IPS DF 19.7 (cell line): ENCODE results near the gene GPD2.
"Not testable (repeated sequence)": the region's sequence is repeated elsewhere in the genome, so short reads cannot be mapped to it uniquely, and the experiment has no call there.

ENCODE experiments used
- DNase-seq: peaks from one replicate; pipeline ENCODE4 v3.0.0-alpha.2; 2013; ENCODE audit warnings: low read depth, low spot score

Gene GPD2

DNA sequence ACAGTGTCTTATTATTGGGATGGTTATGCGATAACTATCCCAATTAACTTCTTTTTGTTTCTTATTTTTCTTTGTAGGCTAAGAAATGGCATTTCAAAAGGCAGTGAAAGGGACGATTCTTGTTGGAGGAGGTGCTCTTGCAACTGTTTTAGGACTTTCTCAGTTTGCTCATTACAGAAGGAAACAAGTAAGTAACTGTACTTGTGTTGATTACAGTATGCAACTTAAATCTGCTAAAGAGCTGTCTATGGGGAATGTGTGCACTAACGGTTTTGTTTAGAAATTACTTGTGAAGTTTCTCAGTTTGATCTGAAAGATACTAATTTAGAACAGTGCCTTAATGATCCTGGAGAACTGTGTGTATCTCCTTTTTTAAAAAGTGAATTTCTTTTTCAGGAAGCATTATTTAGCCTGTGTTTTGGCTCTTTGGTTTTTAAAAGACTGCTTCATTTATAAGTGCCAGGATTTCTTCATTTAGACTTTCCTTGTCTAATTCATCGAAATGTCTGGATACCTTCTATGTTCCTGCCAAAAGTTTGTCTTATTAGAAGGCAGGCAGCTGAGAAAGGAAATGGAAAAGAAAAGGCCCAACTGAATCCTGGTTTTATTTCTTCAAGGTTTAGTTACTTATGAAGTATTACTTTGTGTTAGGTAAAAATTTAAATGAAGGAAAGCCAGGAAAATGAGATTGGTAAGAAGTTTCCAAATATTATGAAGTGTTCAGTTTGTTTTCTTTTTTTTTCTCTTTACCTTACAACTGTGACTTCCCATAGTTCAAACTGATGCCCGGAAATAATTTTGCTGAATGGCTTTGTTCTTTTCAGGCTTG, 40.1 kb downstream of the GPD2 start:
- no peak for DNase-seq

DNA sequence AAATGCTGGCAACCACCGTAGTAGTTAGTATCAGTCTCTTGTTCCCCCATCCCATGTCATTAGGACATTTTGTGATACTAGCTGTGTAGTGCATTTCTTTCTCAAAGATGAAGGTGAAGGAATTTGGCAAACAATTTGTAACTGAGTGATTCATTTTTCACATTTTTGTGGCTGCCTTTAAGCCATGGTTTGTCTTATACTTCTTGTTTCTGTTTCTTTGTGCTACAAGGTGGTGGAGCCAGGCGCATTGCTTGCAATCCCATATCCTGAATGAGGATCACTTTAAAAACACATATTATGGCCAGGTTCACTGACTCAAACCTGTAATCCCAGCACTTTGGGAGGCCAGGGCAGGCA, 40.6 kb downstream of the GPD2 start:
- DNase-seq, result no peak

DNA sequence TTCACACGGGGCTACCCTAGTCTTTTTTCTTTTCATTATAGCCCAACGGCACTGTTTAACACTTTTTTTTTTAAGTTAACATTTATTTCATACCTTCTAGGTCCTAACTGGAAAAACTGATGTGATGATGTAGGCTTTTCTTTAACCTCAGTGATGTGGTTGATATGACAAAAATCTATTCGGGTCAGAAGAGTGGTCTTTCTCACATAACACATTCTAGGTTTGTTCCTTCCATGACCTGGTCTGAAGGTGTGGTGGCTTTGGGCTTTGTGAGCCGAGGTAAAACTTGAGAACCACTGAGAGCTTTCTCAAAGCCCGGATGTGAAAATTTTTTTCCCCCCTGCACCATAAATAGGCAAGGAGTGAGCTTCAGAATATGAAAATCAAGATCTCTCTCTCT, 44.2 kb downstream of the GPD2 start:
- no peak for DNase-seq

DNA sequence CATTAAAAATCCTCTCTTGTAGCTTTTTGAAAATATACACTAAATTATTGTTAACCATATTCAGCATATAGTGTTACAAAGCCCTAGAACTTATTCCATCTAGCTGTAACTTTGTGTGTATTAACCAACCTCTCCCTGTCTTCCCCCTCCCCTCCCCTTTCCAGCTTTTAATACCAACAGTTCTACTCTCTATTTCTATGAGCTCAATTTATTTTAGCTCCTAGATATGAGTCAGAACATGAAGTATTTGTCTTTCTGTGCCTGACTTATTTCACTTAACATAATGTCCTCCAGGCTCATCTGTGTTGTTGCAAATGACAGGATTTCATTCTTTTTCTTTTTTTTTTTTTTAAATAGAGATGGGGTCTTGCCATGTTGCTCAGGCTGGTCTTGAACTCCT, 45.1 kb downstream of the GPD2 start:
- DNase-seq, result no peak

DNA sequence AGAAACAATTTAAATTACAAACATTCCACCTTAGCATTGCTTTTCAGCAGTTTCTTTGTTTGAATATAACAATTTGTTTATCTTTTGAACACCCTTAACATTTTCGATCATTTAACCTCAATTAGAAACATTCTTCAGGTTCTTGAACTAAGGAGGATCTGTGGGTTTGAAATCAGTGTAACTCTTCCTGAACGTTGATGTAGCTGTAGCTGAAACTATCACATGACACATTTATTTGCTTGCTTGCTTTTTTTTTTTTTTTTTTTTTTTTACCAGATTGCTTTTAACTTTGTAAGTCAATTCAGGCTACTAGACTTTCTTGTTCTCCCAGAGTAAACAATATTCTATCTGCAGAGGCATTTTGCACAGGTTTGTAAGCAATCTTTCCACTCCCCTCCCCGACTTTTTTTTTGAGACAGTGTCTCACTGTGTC, 47.6 kb downstream of the GPD2 start:
- no peak for DNase-seq

DNA sequence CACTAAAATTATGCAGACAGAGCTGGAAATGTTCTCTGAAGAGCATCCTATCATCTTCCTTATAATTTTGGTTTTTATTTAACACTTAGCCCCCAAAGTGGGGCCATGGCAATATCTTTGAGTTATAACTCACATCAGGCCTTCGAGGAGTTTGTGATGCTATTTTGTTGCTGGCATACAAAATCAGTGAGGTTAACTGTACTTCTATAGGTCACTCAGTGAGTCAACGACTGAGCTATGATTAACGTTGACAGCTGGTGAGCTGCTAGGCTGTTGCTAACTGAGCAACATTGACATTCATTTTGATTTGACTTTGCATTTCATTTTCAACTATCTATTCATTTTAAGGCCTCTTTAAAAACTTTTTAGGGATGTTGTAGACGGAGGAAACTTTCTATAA, 50.0 kb downstream of the GPD2 start:
- DNase-seq, result no peak

DNA sequence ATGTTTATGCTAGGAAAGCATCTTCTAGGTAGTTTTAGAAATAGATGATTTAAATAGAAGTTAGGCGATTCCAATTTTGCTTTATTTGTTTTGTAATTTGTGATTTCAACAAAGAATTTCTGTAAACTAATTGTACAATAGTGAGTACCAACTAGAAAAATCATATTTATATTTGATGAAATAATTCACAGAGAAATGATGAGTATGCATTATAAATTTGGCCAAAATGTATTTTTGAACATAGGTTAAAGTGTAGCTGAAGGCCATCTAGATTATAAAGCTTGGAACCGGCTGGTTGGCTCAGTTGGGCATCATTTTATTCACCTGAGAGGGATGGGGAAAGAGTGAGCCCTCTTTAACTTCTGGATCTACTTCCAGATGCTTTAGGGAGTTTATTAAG, 50.4 kb downstream of the GPD2 start:
- DNase-seq, result no peak

DNA sequence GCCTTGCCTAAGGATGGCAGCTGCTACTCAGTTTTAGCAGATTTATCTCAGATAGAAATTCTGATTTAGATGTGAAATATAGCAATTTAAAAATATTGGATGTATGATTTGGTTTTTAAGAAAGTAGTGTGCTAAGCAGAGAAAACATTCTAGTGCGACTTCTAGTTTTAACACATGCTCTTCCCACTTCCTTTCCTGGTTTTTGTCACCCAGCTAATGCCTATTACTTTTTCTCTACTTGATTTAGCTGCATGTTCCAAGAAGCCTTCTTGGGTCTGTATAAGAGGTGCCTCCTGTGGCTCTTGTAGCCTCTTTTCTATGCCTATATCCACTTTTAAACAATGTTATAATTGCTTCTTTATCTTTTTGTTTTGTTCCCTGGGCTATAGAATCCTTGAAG, 53.0 kb downstream of the GPD2 start:
- DNase-seq, result no peak

DNA sequence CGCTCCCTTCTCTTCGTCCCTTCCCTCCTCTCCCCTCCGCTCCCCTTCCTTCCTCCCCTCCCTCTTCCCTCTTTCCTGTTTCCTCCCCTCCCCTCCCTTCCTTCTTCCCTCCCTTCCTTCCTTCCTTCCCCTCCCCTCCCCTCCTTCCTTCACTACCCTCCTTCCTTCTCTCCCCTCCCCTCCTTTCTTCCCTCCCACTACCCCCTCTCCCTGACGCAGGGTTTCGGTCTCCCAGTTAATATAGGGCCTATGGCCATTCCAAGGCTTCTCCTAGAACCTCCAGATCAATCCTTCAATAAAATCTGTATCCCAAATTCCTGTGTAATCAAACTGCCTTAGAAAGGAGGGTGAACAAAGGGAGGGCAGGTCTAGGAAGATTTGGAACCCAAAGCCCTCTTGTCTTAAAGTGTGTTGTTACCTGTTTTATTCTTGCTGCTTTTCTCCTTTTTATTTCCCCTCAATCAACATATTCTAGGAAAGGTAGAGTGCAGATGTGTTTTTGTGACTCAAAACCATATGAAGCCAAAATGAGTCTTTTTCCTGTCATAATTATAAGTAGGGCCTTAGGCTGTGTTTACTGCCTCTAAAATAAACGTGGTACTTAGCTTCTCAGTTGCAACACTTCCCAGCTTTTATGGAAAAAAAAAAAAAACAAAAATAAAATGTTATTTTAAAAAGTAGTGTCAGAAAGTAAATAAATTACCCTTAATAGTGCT, 53.7 kb downstream of the GPD2 start:
- DNase-seq, result no peak

DNA sequence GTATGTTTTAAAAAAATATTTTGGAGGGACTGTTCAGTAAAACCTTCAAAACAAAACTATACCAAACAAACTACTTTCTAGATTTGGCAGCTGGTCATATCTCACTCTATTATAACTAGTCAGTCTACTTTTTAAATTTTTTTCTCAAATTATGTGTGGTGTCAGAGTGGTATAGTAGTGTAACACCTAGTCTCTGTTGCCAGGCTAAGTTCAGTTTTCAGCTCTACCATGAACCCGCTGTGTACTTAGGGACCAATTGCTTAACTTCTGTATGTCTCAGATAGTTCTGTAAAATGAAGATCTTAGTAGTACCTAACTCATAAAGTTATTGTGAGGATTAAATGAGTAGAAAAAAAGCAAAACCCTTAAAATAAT, 54.3 kb downstream of the GPD2 start:
- DNase-seq, result no peak

DNA sequence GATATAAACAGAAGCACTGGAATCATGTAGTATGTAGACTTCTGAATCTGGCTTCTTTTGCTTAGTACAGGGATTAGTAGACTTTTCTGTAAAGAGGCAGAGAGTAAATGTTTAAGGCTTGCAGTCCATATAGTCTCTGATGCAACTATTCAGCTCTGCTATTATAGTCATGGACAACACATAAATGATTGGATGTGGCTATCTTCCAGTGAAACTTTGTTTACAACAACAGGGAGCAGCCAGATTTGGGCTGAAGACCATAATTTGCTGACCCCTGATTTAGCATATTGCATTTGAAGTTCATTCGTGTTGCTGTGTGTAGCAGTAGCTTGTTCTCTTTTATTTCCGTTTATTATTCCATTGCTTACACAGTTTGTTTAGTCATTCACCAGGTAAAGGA, 55.0 kb downstream of the GPD2 start:
- DNase-seq, result no peak

DNA sequence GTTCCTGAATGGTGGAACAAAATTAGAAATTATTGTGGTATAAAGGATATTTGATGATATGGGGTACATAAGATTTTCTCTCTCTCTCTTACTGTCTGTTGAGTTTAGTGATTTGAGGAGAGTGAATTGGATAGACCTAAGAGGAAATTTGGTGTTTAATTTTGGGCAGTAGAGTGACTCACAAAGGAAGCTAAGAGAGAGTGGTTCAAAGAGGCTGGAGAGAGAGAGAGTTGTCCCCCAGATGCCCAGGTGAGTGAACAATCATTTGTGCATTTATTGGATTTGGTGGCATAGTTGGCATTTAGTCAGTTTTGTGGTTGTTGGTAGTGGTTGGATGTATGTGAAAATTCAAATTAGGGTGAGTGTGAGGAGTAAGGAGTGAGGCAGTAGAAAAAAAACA, 56.8 kb downstream of the GPD2 start:
- DNase-seq, result no peak

DNA sequence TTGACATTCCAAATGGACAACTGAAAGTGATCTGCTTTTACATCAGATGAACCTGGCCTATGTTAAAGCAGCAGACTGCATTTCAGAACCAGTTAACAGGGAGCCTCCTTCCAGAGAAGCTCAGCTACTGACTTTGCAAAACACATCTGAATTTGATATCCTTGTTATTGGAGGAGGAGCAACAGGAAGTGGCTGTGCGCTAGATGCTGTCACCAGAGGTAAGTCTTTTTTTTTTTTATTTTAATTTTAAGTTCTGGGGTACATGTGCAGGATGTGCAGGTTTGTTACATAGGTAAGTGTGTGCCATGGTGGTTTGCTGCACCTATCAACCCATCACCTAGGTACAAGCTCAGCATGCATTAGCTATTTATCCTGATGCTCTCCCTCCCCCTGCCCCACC, 59.8 kb downstream of the GPD2 start:
- DNase-seq, result not testable (repeated sequence)

DNA sequence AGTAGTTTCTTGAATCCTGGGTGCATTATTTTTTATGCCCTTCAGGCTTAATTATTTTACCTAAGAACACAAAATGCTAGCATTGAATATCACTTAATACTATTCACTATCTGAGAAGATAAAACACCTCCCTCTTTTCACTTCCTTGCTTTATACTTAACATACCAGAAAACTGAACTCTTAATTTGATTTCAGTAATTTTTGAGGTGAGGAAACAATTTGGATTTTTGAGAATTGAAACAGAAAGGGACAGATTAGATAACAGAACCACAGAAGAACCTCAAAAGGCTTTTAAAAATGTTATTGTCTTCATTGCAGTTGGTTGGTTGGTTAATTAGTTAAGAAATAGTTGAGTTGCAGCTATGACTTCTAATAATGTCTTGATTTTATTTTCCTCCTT, 69.5 kb downstream of the GPD2 start:
- DNase-seq, result no peak

DNA sequence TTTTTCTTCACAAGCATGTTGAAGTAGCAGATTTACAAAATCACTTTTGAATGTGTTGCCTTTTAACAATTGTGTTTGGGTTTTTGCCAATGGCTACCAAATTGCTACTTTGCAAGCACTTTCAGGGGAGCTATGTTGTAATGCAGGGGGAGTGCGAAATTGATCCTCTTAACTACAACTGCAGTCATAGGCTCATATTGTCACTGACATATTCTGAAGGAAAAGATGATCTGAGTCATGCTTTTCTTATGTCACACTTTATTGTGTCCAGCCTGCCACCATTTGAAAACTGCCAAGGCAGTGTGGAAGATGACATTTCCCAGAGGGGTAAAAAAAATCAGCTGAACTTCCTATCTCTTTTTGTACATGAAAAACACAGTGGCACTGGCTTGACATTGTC, 74.9 kb downstream of the GPD2 start:
- no peak for DNase-seq

DNA sequence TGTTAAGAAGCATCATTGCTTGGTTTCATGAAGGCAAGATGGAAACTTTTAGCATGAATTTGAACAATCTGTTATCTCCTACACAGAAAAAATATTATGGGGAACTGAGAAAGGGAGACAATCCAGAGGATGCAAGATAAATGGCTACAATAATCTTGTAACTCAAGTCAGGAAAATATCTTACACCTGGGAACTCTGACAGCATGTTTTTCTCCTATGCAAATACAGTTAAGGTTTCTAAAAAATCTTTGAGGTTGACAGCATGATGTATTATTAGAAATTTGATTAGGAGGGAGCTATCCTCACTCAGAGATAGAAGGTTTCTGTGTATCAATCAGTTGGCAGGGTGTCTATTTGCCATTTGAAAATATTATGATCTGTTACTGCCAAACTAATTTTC, 75.6 kb downstream of the GPD2 start:
- DNase-seq, result no peak

DNA sequence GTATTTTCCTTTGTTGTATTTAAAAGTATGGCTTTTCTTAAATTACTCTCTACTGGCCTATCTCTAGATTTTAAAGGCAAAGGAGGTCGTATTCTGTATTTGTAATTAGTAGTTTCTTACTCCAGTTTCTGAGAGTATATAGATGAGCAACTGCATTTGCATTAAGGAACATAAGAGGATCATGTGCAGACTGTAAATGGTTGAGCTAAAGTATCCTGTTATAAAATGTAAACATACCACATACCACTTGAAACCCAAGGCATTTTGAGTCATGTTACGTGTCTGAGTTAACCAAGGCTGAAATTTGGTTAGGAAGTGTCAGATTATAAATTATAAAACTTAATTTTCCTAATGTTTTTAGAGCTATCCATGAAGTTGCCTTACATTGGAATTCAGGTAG, 76.3 kb downstream of the GPD2 start:
- DNase-seq, result no peak

DNA sequence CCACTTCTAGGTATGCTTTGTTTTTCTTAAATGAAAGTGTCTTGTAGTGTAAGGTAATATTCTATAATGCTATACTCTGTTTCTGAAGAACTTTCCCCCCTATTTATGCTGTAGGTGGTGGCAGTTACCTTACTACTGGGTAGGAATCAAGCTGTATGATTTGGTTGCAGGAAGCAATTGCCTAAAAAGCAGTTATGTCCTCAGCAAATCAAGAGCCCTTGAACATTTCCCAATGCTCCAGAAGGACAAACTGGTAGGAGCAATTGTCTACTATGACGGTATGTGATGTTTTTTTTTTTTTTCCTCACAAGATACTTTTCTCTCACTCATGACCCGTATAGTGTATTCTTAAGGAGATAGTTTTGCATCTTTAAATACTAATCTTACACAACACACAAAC, 77.0 kb downstream of the GPD2 start:
- no peak for DNase-seq

DNA sequence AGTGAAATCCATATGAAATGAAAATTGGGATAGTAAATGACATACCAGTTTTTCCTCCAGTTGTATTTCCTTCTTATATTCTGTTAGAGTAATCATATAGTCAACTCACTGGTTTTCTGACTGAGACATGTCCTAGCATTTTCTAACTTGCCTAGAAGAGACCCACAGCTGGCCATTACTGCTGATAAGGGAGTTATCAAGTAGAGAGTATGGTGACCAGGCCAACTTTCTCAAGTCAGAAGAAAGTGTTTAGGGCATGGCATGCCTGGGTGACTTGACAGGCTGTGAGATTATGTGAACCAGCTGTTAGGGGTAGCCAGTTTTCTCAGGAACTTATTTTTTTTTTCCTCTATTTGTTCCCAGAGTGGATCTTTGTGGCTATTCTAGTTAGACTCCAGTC, 81.2 kb downstream of the GPD2 start:
- no peak for DNase-seq

DNA sequence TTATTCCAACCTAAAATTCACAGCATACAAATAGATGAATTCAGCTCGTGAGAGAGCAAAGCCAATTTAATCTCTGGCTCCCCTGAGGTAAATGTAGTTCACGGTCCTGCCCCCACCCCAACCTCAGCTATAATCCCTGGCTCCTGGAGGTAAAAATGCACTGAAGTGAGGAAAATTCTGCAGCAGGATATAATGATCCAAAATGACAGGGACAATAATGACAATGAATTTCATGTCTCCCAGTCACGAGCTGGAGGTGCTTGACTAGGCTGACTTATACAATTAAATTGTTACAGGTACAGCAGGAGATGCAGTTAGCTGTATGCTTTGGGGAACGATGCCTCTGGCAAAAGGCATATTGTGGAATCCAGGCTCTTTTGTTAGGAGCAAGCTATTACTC, 82.0 kb downstream of the GPD2 start:
- no peak for DNase-seq

DNA sequence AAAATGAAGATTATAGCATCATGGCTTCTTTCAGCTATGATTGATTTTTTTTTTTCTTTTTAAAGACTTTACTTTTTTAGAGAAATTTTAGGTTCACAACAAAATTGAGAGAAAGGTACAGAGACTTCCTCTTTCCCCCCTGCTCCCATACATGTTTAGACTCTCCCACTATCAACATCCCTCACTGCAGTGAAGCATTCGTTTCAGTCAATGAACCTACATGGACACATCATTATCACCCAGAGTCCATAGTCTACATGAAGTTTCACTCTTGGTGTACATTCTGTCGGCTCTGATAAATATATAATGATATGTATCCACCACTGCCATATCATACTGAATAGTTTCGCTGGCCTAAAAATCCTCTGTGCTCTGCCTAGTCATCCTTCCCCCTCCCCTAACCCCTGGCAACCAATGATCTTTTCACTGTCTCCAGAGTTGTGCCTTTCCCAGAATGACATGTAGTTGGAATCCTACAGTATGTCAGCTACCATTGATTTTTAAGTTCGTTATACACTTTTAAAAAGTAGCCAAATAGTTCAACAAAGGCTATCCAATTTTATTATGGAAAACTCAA, 86.8 kb downstream of the GPD2 start:
- no peak for DNase-seq

DNA sequence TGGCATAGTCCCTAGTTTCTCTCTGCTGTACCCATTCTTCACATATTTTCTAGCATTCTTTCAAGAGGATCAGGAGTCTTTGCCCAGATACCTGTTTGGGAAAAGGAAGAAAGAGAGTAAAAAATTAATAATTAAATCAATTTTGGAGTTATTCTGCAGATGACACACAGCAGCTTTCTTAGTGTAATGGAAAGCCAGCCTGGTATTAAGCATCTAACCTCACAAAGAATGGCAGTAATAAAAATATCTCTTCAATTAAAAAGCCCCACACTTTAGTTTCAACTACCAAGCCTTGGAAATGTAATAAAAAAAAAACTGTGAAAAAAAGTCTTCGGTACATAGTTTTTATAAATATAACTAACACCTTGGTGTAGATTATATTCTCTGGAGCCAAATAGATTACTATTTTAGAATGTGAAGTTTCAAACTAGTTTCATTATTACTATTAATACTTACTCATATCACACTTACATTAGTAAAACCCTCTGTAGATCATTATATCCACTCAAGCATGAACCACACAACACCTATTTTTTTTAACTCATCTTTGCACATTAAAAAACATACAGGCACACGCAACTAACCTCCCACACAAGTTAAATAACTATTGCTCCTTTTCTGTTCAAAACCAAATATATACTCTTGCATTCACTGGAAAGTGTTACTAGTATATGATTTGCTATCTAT, 90.9 kb downstream of the GPD2 start:
- DNase-seq, result no peak

DNA sequence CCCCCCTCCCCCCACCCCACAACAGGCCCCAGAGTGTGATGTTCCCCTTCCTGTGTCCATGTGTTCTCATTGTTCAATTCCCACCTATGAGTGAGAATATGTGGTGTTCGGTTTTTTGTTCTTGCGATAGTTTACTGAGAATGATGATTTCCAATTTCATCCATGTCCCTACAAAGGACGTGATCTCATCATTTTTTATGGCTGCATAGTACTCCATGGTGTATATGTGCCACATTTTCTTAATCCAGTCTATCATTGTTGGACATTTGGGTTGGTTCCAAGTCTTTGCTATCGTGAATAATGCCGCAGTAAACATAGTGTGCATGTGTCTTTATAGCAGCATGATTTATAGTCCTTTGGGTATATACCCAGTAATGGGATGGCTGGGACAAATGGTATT, 92.4 kb downstream of the GPD2 start:
- not testable (repeated sequence) for DNase-seq
